Uterus (tissue), 4 donors: ENCODE results near the gene SLC7A7. TPM values are rescaled to one million over a fixed set of nuclear protein-coding genes. Genes with fewer than 3 reads are reported as not detected.
"Not testable (repeated sequence)": the region's sequence is repeated elsewhere in the genome, so short reads cannot be mapped to it uniquely, and the experiment has no call there.

Experiments
- DNase-seq, 2 donors: peaks; one replicate each; pipeline ENCODE4 v3.0.0-alpha.2; 2019 to 2020
- H3K27ac ChIP-seq, 2 donors: fragments of 200-600 bp; sonication (generic); 1 replicate in 1 of 2; 2 replicates in 1 of 2; pipeline ENCODE4 v1.5.1; 2016 to 2018
- H3K27me3 ChIP-seq, 2 donors: fragments of 200-600 bp; sonication (generic); one replicate each; pipeline ENCODE4 v1.5.1; 2018 to 2019; ENCODE audit warnings: control low read depth in 1 of 2
- H3K36me3 ChIP-seq, 2 donors: fragments of 200-600 bp; sonication (generic); one replicate each; pipeline ENCODE4 v1.5.1; 2019; ENCODE audit warnings: control low read depth in 1 of 2
- H3K4me1 ChIP-seq, 2 donors: fragments of 200-600 bp; sonication (generic); one replicate each; pipeline ENCODE4 v1.5.1; 2018 to 2019; ENCODE audit warnings: control low read depth in 1 of 2
- H3K4me3 ChIP-seq, 2 donors: fragments of 200-600 bp; sonication (generic); 1 replicate in 1 of 2; 2 replicates in 1 of 2; pipeline ENCODE4 v1.5.1; 2018 to 2019; ENCODE audit warnings: mild to moderate bottlenecking in 1 of 2
- H3K9me3 ChIP-seq, 2 donors: fragments of 200-600 bp; sonication (generic); one replicate each; pipeline ENCODE4 v1.5.1; 2019; ENCODE audit warnings: control low read depth in 1 of 2
- POLR2A ChIP-seq, 2 donors: fragments of 450-650 bp; IDR thresholded peaks; one replicate each; pipeline ENCODE4 v1.6.1; 2016; ENCODE audit warnings: antibody characterized with exemption in 2 of 2, mild to moderate bottlenecking in 1 of 2, moderate library complexity in 1 of 2
- intact Hi-C: fragments of 100-400 bp; cut with DNase I; formaldehyde crosslinking; loops from one replicate; pipeline ENCODE4 v1.15.1; 2023; ENCODE audit warnings: low total_unique reads
- total RNA-seq, 4 donors: library from RNA; depleted of rRNA in 3 of 4; stranded (reverse); fragments of >200 nt in 3 of 4; gene quantifications; one replicate each; pipeline versions ENCODE4 v1.1.0 to v1.2.4, GENCODE V29; 2014 to 2023
- TF ChIP-seq, protein P1 (sequence below), 4 experiments: fragments of 200-600 bp in 2 of 4; fragments of 450-650 bp in 2 of 4; sonication (generic) in 2 of 4; IDR thresholded peaks; one replicate each; pipeline ENCODE4 v1.5.1; 2016 to 2019; ENCODE audit warnings: antibody characterized with exemption in 4 of 4, mild to moderate bottlenecking in 2 of 4, moderate library complexity in 1 of 4
- donor health status: DM: yes; HTN: yes; CAD: no.

Gene SLC7A7
- total RNA-seq, 4 donors from 2014 or later: 2.8 to 15.6 (median 6.8) TPM

DNA sequence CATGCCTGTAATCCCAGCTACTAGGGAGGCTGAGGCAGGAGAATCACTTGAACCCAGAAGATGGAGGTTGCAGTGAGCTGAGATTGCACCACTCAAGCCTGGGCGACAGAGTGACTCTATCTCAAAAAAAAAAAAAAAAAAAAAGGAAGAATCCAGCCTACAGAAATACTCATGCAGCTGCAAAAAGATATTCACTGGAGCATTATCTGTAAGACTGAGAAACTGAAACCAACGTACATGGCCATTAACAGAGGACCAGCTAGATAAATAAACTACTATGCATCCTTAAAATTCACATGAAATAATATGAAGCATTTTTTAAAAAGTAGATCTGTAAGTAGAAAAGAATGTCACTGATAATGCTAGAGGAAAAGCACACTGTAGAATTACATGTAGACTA, 3.5 kb downstream of the SLC7A7 start:
- no peak for DNase-seq
- Histone ChIP-seq H3K27me3 (no peaks in the 10 kb centered on the region), H3K9me3 (no peaks in the 10 kb centered on the region), H3K4me1 (no peaks in the 10 kb centered on the region), H3K27ac (no peak overlapping the region), H3K36me3 (no peaks in the 10 kb centered on the region), H3K4me3 (no peak overlapping the region)
- intact Hi-C loops: no loop called here
- TF ChIP-seq POLR2A (IDR thresholded peaks at IDR 0.05): no peak
- TF ChIP-seq, protein P1, sequence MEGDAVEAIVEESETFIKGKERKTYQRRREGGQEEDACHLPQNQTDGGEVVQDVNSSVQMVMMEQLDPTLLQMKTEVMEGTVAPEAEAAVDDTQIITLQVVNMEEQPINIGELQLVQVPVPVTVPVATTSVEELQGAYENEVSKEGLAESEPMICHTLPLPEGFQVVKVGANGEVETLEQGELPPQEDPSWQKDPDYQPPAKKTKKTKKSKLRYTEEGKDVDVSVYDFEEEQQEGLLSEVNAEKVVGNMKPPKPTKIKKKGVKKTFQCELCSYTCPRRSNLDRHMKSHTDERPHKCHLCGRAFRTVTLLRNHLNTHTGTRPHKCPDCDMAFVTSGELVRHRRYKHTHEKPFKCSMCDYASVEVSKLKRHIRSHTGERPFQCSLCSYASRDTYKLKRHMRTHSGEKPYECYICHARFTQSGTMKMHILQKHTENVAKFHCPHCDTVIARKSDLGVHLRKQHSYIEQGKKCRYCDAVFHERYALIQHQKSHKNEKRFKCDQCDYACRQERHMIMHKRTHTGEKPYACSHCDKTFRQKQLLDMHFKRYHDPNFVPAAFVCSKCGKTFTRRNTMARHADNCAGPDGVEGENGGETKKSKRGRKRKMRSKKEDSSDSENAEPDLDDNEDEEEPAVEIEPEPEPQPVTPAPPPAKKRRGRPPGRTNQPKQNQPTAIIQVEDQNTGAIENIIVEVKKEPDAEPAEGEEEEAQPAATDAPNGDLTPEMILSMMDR (IDR thresholded peaks at IDR 0.05): no peak

DNA sequence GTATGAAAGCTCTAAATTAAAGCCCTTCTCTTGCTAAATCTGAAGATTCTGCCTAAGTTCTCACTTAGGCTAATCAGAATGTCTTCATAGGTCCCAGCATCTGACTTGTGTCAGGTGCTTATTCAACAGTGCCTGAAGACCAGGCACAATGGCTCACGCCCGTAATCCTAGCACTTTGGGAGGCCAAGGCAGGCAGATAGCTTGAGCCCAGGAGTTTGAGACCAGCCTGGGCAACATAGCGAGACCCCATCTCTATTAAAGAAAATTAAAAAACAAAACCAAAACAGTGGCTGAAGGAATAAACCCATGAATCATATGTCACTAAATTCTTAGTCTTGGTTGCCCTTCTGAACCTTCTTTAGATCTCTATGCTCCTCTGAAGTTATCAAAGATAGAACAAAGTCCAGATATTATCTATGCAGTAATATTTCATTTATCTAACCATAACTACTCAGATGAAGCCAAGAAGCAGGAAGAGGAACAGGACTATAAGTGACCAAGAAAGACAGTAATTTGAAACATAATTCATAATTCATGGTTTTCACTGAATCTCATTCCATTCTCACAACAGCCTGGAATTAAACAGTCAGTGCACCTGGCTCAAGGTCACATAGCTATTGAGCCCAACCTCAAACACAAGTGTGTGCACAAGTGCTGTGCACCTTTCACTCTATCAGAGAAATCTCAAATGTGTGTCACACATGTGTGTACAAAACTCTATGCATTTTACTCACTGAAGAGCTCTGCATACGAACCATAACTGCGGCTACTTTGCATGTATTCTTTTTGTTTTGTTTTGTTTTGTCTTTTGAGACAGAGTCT, 6.6 kb downstream of the SLC7A7 start:
- Histone ChIP-seq H3K4me1 (no peaks in the 10 kb centered on the region), H3K27ac (no peak overlapping the region), H3K4me3 (no peak overlapping the region), H3K27me3 (no peaks in the 10 kb centered on the region), H3K9me3 (no peaks in the 10 kb centered on the region), H3K36me3 (no peaks in the 10 kb centered on the region)
- TF ChIP-seq POLR2A (IDR thresholded peaks at IDR 0.05): no peak
- TF ChIP-seq, protein P1 (IDR thresholded peaks at IDR 0.05): no peak
- no peak for DNase-seq
- intact Hi-C loops: no loop called here

DNA sequence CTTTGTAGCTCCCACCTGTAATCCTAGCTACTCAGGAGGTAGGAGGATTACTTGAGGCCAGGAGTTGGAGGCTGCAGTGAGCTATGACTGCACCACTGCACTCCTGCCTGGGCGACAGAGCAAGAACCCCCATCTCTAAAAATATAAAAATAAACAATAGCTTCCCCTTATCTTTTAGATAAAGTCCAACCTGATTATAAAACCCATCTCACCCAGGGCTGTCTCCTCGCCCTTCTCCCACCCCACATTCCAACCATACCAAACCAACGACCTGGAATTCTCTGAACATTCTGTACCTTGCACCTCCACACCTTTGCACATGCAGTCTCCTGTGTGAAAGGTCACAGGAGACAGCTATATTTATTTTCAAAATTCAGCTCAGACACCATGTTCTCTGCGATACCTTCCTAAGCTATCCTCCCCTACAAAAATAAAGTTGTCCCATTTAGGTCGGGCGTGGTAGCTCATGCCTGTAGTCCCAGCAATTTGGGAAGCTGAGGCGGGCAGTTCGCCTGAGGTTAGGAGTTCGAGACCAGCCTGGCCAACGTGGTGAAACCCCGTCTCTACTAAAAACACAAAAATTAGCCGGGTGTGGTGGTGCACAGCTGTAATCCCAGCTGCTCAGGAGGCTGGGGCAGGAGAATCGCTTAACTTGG, 7.7 kb downstream of the SLC7A7 start:
- Histone ChIP-seq H3K27ac (no peak overlapping the region), H3K27me3 (no peaks in the 10 kb centered on the region), H3K36me3 (no peaks in the 10 kb centered on the region), H3K4me3 (no peak overlapping the region), H3K9me3 (no peaks in the 10 kb centered on the region), H3K4me1 (no peaks in the 10 kb centered on the region)
- TF ChIP-seq, protein P1 (IDR thresholded peaks at IDR 0.05): no peak
- TF ChIP-seq POLR2A (IDR thresholded peaks at IDR 0.05): no peak
- intact Hi-C loops: no loop called here
- no peak for DNase-seq

DNA sequence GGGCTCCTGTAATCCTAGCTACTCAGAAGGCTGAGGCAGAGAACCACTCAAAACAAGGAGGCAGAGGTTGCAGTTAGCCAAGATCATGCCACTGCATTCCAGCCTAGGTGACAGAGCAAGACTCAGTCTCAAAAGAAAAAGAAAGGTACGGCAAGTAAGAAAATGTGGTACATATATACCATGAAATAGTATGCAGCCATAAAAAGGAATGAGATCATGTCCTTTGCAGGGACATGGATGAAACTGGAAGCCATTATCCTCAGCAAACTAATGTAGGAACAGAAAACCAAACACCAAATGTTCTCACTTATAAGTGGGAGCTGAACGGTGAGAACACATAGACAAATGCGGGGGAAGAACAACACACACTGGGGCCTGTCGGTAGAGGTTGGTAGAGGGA, 10.0 kb downstream of the SLC7A7 start:
- DNase-seq, intact Hi-C loops, H3K27me3 ChIP-seq, H3K9me3 ChIP-seq, H3K4me1 ChIP-seq, H3K4me3 ChIP-seq, H3K36me3 ChIP-seq, H3K27ac ChIP-seq: not testable (repeated sequence)

DNA sequence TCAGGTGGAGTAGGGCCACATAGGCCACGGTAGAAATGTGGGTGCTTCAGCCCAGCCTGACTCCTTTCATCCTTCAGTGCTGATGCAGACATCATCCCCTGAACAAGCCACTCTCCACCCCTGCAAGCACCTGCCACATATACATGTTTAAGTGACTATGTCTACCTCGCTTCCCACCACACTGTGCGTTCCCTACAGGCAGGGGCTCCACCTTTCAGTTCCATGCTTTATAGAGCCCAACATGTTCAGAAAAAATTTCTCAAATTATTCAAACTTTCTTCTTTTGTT, 11.6 kb downstream of the SLC7A7 start:
- TF ChIP-seq POLR2A (IDR thresholded peaks at IDR 0.05): no peak
- TF ChIP-seq, protein P1 (IDR thresholded peaks at IDR 0.05): no peak
- DNase-seq: no peak
- intact Hi-C loops: no loop called here

More for the DNA sequence above, 11.6 kb downstream of the SLC7A7 start:
- Histone ChIP-seq H3K9me3 (no peaks in the 10 kb centered on the region), H3K27me3 (no peaks in the 10 kb centered on the region), H3K4me3 (no peak overlapping the region), H3K4me1 (no peaks in the 10 kb centered on the region), H3K27ac (no peak overlapping the region), H3K36me3 (no peaks in the 10 kb centered on the region)
